ENCODE measurements around the gene INO80.
A peak's percentile ranks its signal among the peaks of the same experiment; 100 is the strongest.
"Not testable (repeated sequence)": the region's sequence is repeated elsewhere in the genome, so short reads cannot be mapped to it uniquely, and the experiment has no call there.

The INO80 gene

GRCh38 chr15:40995656-40996055 is 120.4 kb downstream of the INO80 start:
- DNase-seq: no peak

DNA sequence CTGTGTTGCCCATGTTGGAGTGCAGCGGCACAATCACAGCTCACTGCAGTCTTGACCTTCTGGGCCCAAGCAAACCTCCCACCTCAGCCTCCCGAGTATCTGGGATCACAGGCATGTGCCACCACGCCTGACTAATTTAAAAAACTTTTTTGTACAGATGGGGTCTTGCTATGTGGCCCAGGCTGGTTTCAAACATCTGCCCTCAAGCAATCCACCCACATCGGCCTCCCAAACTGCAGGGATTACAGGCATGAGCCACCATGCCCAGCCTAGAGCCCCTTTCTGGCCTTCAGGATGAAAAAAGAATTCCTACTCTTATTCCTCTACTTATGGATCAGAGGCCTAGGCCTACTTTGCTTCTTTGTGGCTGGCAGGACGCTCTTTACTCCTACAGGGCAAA is 123.3 kb downstream of the INO80 start:
- DNase-seq: no peak

GRCh38 chr15:40992241-40992741 is 123.8 kb downstream of the INO80 start:
- no peak for DNase-seq

- DNase-seq: peak; percentile 18
These were observed 124.7 kb downstream of the INO80 start for GRCh38 chr15:40991355-40991754.

DNA sequence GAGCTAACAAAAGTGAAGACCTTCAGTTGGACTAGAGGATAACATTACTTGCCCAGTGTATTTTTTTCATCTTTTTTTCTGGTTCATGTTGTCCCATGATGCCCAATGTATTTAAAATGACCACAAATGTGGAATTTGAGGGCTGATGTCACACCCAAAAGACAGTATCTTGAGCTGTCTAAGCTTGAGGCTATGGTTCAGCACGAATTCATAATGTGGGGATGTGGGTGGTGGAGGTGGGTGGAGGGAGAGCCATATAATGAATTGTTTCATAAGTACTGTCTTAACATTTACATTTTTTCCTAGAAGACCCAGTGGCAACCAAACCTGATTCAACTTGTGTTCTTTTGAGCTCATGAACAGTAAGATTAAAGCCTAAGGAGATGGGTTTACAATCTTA is 125.3 kb downstream of the INO80 start:
- DNase-seq: no peak

GRCh38 chr15:40990080-40990479 is 126.0 kb downstream of the INO80 start:
- DNase-seq: no peak

- no peak for DNase-seq
These were observed 127.9 kb downstream of the INO80 start for GRCh38 chr15:40988156-40988555.

DNA sequence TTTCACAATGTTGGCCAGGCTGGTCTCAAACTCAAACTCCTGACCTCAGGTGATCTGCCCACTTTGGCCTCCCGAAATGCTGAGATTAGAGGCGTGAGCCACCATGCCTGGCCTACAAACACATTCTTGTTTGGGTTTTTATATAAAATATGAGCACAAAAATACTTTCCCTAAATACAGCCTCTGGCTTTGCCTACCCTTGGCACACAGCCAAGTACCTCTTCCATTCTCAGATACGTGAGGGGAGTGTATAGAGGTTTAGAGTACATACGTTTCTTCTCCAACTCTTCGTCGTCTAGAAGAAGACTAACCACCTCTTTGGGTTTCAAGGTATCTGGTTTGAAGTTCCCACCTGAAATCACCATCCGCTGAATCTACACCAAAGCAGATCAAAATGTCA is 129.3 kb downstream of the INO80 start:
- DNase-seq: no peak

GRCh38 chr15:40985541-40986330 is 130.3 kb downstream of the INO80 start:
- no peak for DNase-seq

- no peak for DNase-seq
These were observed 131.1 kb downstream of the INO80 start for GRCh38 chr15:40984964-40985363.

DNA sequence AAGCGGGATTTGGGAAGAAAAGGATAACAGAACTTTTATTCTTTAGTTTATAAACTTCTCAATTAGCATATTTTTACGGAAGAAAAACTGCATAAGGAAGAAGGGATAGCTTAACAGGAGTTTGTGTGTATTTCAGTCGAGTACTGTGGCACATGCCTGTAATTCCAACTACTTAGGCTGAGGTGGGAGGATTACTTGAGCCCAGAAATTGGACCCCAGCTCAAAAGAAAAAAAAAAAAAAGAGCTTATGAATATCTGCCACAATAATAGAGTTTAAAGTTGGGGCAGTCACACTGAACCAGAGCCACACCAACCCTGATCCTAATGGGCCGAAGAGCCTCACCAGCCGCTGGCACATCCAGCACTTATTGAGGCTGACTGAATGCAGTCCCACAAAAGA is 131.7 kb downstream of the INO80 start:
- no peak for DNase-seq

GRCh38 chr15:40982855-40983254 is 133.2 kb downstream of the INO80 start:
- no peak for DNase-seq

- DNase-seq: no peak
These were observed 134.9 kb downstream of the INO80 start for GRCh38 chr15:40981186-40981585.

DNA sequence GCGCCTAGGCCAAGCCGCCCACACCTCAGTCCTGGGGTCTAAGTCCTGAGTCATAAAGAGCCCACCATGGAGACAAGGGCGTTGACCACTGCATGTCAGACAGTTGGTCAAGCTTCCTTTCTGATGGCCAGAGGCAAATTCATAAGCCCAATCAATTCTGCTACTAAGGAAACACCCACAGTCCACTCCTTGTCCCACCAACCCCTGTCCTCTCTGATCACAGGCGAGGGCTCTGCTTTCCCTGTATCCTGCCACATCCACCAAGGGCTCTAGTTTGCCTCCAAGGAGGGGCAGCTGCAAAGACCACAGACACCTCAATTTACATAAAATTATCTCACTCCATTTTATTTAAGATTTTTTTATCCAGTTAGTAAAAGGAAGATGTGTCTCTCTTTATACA is 137.5 kb downstream of the INO80 start:
- DNase-seq: no peak

DNA sequence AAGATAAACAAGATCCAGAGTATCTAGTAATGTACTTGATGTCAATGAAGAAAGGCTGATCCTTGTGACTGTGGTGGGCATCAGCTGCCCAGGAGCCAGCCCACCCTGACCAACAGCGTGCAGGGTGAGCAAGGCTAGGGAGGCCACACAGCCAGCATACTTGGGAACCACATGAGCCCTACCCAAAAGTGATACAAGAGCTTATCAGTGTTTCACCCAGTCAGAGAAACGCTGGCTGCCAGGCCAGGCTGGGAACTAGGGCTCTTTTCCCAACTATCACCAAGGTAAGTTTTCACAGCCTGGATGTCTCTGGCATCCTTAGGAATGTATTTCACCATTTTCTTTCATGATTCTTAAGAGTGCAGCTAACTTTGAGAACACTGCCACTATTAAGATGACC is 137.9 kb downstream of the INO80 start:
- DNase-seq: no peak

- no peak for DNase-seq
These were observed 139.3 kb downstream of the INO80 start for GRCh38 chr15:40976819-40977218.

DNA sequence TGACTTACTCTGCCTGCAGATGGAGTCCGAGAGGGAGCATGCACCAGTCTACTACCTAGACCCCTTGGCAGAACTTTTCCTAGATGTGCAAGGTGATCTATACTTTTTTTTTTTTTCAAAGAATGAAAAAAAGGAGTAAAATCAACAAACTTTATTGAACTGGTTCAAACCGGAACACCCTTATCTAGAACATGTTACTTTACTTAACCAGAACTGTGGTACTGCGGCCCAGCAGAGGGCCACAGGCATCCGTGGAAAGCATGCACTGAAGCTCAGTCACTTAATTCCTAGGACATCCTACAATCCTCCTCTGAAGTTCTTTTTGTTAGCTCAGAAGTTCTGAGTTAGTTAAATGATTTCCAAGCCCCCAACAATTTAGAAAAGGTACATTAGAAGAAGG is 141.2 kb downstream of the INO80 start:
- no peak for DNase-seq

GRCh38 chr15:40969363-40969762 is 146.7 kb downstream of the INO80 start:
- DNase-seq: no peak

- DNase-seq: no peak
These were observed 147.6 kb downstream of the INO80 start for GRCh38 chr15:40968290-40969085.

GRCh38 chr15:40964634-40965033 is 151.4 kb downstream of the INO80 start:
- no peak for DNase-seq

GRCh38 chr15:40964006-40964405 is 152.1 kb downstream of the INO80 start:
- no peak for DNase-seq

- DNase-seq: no peak
These were observed 152.9 kb downstream of the INO80 start for GRCh38 chr15:40963201-40963600.

DNA sequence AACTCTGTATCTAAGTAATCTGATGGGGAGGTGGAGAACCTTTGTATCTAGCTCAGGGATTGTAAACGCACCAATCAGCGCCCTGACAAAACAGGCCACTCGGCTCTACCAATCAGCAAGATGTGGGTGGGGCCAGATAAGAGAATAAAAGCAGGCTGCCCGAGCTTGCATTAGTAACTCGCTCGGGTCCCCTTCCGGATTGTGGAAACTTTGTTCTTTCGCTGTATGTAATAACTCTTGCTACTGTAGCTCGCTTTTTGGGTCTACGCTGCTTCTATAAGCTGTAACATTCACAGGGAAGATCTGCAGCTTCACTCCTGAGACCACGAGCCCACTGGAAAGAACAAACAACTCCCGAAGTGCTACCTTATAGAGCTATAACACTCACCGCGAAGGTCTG is 153.8 kb downstream of the INO80 start:
- not testable (repeated sequence) for DNase-seq

GRCh38 chr15:40961740-40962139 is 154.3 kb downstream of the INO80 start:
- DNase-seq: not testable (repeated sequence)

Measured in NCI-H1048 (cell line).